Neuronal stem cell (in vitro differentiated cells): ENCODE measurements around the gene SFXN1.

ENCODE experiments used
- DNase-seq: peaks from one replicate; pipeline ENCODE4 v3.0.0-alpha.2; 2013; ENCODE audit warnings: low spot score
- H2AFZ ChIP-seq: one replicate; pipeline ENCODE4 v1.6.1; 2013; ENCODE audit warnings: mild to moderate bottlenecking, low read length, inconsistent platforms
- H2AK5ac ChIP-seq: 2 replicates; pipeline ENCODE4 v1.6.1; 2013; ENCODE audit warnings: low read depth, mild to moderate bottlenecking, inconsistent platforms, low read length, moderate library complexity, mixed read lengths
- H2BK120ac ChIP-seq: 2 replicates; pipeline ENCODE4 v1.6.1; 2013; ENCODE audit warnings: low read depth, mild to moderate bottlenecking, inconsistent platforms, low read length, moderate library complexity, mixed read lengths
- H2BK12ac ChIP-seq: one replicate; pipeline ENCODE4 v1.6.1; 2013; ENCODE audit warnings: low read length, inconsistent platforms
- H2BK15ac ChIP-seq: 2 replicates; pipeline ENCODE4 v1.6.1; 2013; ENCODE audit warnings: mild to moderate bottlenecking, low read length, inconsistent platforms, mixed read lengths
- H2BK5ac ChIP-seq: one replicate; pipeline ENCODE4 v1.6.1; 2013; ENCODE audit warnings: inconsistent platforms, mild to moderate bottlenecking, low read length, moderate library complexity
- H3K14ac ChIP-seq: one replicate; pipeline ENCODE4 v1.6.1; 2013; ENCODE audit warnings: low read length, inconsistent platforms
- H3K18ac ChIP-seq: 2 replicates; pipeline ENCODE4 v1.6.1; 2013; ENCODE audit warnings: low read length, inconsistent platforms
- H3K23ac ChIP-seq: 2 replicates; pipeline ENCODE4 v1.6.1; 2013; ENCODE audit warnings: low read depth, mild to moderate bottlenecking, mixed read lengths, low read length, inconsistent platforms; ENCODE audit not compliant: poor library complexity
- H3K27ac ChIP-seq: replicated peaks from 3 replicates; pipeline ENCODE4 v1.5.1; 2013; ENCODE audit warnings: low read length, inconsistent platforms
- H3K27me3 ChIP-seq, 3 experiments: 2 replicates each; pipeline ENCODE4 v1.6.1; 2013; ENCODE audit warnings: low read length in 3 of 3, mild to moderate bottlenecking in 2 of 3, inconsistent platforms in 1 of 3, low read depth in 1 of 3, mixed read lengths in 1 of 3, moderate library complexity in 1 of 3; ENCODE audit not compliant: control insufficient read depth in 3 of 3, insufficient read depth in 3 of 3
- H3K36me3 ChIP-seq, 2 donors: replicated peaks in 1 of 2; 2 replicates each; pipeline ENCODE4 v1.6.1; 2013; ENCODE audit warnings: low read length in 2 of 2; ENCODE audit not compliant: control insufficient read depth in 2 of 2, insufficient read depth in 2 of 2
- H3K4ac ChIP-seq: 2 replicates; pipeline ENCODE4 v1.6.1; 2013; ENCODE audit warnings: inconsistent platforms, mild to moderate bottlenecking, low read length, moderate library complexity
- H3K4me1 ChIP-seq, 2 donors: 1 replicate in 1 of 2; 2 replicates in 1 of 2; pipeline ENCODE4 v1.6.1; 2013; ENCODE audit warnings: low read length in 2 of 2, low read depth in 1 of 2; ENCODE audit not compliant: control insufficient read depth in 2 of 2, insufficient read depth in 1 of 2
- H3K4me2 ChIP-seq: one replicate; pipeline ENCODE4 v1.6.1; 2013; ENCODE audit warnings: mild to moderate bottlenecking, low read length, inconsistent platforms; ENCODE audit not compliant: insufficient read depth, poor library complexity, severe bottlenecking
- H3K4me3 ChIP-seq, 2 donors: 2 replicates each; pipeline ENCODE4 v1.5.1; 2013; ENCODE audit warnings: low read length in 2 of 2, mild to moderate bottlenecking in 2 of 2, inconsistent platforms in 1 of 2, moderate library complexity in 1 of 2
- H3K79me1 ChIP-seq: one replicate; pipeline ENCODE4 v1.6.1; 2013; ENCODE audit warnings: low read depth, mild to moderate bottlenecking, inconsistent platforms, low read length, moderate library complexity
- H3K9ac ChIP-seq: one replicate; pipeline ENCODE4 v1.6.1; 2013; ENCODE audit warnings: mild to moderate bottlenecking, low read depth, low read length, inconsistent platforms; ENCODE audit not compliant: poor library complexity
- H3K9me3 ChIP-seq, 2 donors: replicated peaks in 1 of 2; 2 replicates each; pipeline versions ENCODE3 to v1.6.1; 2013; ENCODE audit warnings: low read length in 2 of 2, mild to moderate bottlenecking in 2 of 2, inconsistent platforms in 1 of 2, low read depth in 1 of 2, mixed read lengths in 1 of 2, moderate library complexity in 1 of 2; ENCODE audit not compliant: control insufficient read depth in 2 of 2, insufficient read depth in 1 of 2
- H4K8ac ChIP-seq: one replicate; pipeline ENCODE4 v1.6.1; 2013; ENCODE audit warnings: low read depth, mild to moderate bottlenecking, inconsistent platforms, low read length, moderate library complexity
- H4K91ac ChIP-seq: one replicate; pipeline ENCODE4 v1.6.1; 2013; ENCODE audit warnings: low read length, low read depth, mild to moderate bottlenecking, inconsistent platforms; ENCODE audit not compliant: poor library complexity
- WGBS, 2 donors: extraction: QIAGEN DNeasy Blood & Tissue Kit; methylation state at CpG; one replicate each; pipeline ENCODE4 v1.1.7; 2013; ENCODE audit warnings: missing lambda C conversion rate in 2 of 2, mixed read lengths in 1 of 2; ENCODE audit not compliant: insufficient read length in 2 of 2, insufficient replicate concordance in 1 of 2; ENCODE audit errors: extremely low coverage in 2 of 2; 5-methylcytosine and 5-hydroxymethylcytosine counted together

Gene SFXN1

GRCh38 chr5:175477440-175477839 is 920 bp upstream of the SFXN1 start:
- Histone ChIP-seq H2BK15ac (no peak overlapping the region), H3K4me1 (peaks cover 8% of the 10 kb centered on the region in 2 donors), H3K27ac (no peak overlapping the region), H3K14ac (no peak overlapping the region), H3K4me2 (no peak overlapping the region), H2BK12ac (no peak overlapping the region), H3K9ac (no peak overlapping the region), H3K9me3 (peaks cover 0 to 18% of the 10 kb centered on the region in 2 donors), H3K4me3 (no peak overlapping the region), H3K23ac (no peak overlapping the region), H3K18ac (no peak overlapping the region), H4K8ac (no peak overlapping the region), H3K79me1 (peaks cover 7% of the 10 kb centered on the region), H2BK120ac (no peak overlapping the region), H4K91ac (no peak overlapping the region), H2AFZ (peak overlapping the region; percentile 76), H2BK5ac (no peak overlapping the region), H3K4ac (no peak overlapping the region), H3K36me3 (peaks cover 11 to 28% of the 10 kb centered on the region in 2 donors), H2AK5ac (no peak overlapping the region), H3K27me3 (peaks cover 0 to 18% (median 0%) of the 10 kb centered on the region in 3 experiments)
- no CpG with 5 or more reads among the region's 5 CpGs for WGBS, 2 donors
- DNase-seq = no peak

GRCh38 chr5:175478008-175478383 is 364 bp upstream of the SFXN1 start:
- H3K9me3 ChIP-seq = peaks cover 0 to 24% of the 10 kb centered on the region in 2 donors
- H2BK12ac ChIP-seq = no peak overlapping the region
- H3K79me1 ChIP-seq = peaks cover 7% of the 10 kb centered on the region
- H2BK5ac ChIP-seq = no peak overlapping the region
- H3K27ac ChIP-seq = no peak overlapping the region
- no peak for DNase-seq
- no peak overlapping the region for H3K14ac ChIP-seq
- H3K27me3 ChIP-seq = peaks cover 0 to 18% (median 0%) of the 10 kb centered on the region in 3 experiments
- H2BK15ac ChIP-seq = no peak overlapping the region
- whole genome bisulfite sequencing, 2 donors = no CpG with 5 or more reads among the region's 12 CpGs
- H3K18ac ChIP-seq = no peak overlapping the region
- peak overlapping the region; percentile 97 for H3K23ac ChIP-seq
- H4K91ac ChIP-seq = no peak overlapping the region
- H3K36me3 ChIP-seq = peaks cover 12 to 34% of the 10 kb centered on the region in 2 donors
- H2AK5ac ChIP-seq = no peak overlapping the region
- H3K4ac ChIP-seq = no peak overlapping the region
- peak overlapping the region; percentile 74 for H3K4me2 ChIP-seq
- H3K9ac ChIP-seq = no peak overlapping the region
- peak overlapping the region; percentile 76 for H2AFZ ChIP-seq
- no peak overlapping the region for H4K8ac ChIP-seq
- H3K4me1 ChIP-seq = peaks cover 8% of the 10 kb centered on the region in 2 donors
- H2BK120ac ChIP-seq = no peak overlapping the region
- peak overlapping the region; percentile 62 to 71 for H3K4me3 ChIP-seq

GRCh38 chr5:175479125-175479881 is 943 bp downstream of the SFXN1 start:
- peaks cover 8% of the 10 kb centered on the region in 2 donors for H3K4me1 ChIP-seq
- H2BK12ac ChIP-seq = no peak overlapping the region
- H3K23ac ChIP-seq = peak overlapping the region; percentile 97
- peak overlapping the region; percentile 74 for H3K4me2 ChIP-seq
- no peak overlapping the region for H4K91ac ChIP-seq
- peak overlapping the region; percentile 97 for H3K18ac ChIP-seq
- peak overlapping the region; percentile 92 for H3K9ac ChIP-seq
- peaks cover 0 to 16% (median 0%) of the 10 kb centered on the region in 3 experiments for H3K27me3 ChIP-seq
- no peak for DNase-seq
- H3K36me3 ChIP-seq = peaks cover 19 to 47% of the 10 kb centered on the region in 2 donors
- WGBS, 2 donors = no CpG with 5 or more reads among the region's 13 CpGs
- H2AFZ ChIP-seq = peak overlapping the region; percentile 76
- H3K9me3 ChIP-seq = peaks cover 4 to 34% of the 10 kb centered on the region in 2 donors
- peak overlapping the region; percentile 62 to 98 for H3K4me3 ChIP-seq
- no peak overlapping the region for H2BK5ac ChIP-seq
- H3K79me1 ChIP-seq = peaks cover 12% of the 10 kb centered on the region
- no peak overlapping the region for H3K27ac ChIP-seq
- no peak overlapping the region for H3K14ac ChIP-seq
- no peak overlapping the region for H2BK15ac ChIP-seq
- no peak overlapping the region for H2AK5ac ChIP-seq
- no peak overlapping the region for H4K8ac ChIP-seq
- no peak overlapping the region for H2BK120ac ChIP-seq
- no peak overlapping the region for H3K4ac ChIP-seq

- no peak overlapping the region for H4K8ac ChIP-seq
- no peak overlapping the region for H3K23ac ChIP-seq
- H2AFZ ChIP-seq = no peak overlapping the region
- H3K79me1 ChIP-seq = peaks cover 12% of the 10 kb centered on the region
- no peak overlapping the region for H2BK12ac ChIP-seq
- no peak for DNase-seq
- no peak overlapping the region for H3K4me2 ChIP-seq
- no peak overlapping the region for H2BK15ac ChIP-seq
- no peak overlapping the region for H3K4me3 ChIP-seq
- no peak overlapping the region for H3K14ac ChIP-seq
- no peak overlapping the region for H2BK120ac ChIP-seq
- H2BK5ac ChIP-seq = no peak overlapping the region
- peaks cover 8% of the 10 kb centered on the region in 2 donors for H3K4me1 ChIP-seq
- H3K27me3 ChIP-seq = no peaks in the 10 kb centered on the region
- H4K91ac ChIP-seq = no peak overlapping the region
- no peak overlapping the region for H3K27ac ChIP-seq
- WGBS, 2 donors = 100% methylated on average over 1 of the region's 8 CpGs
- no peak overlapping the region for H3K4ac ChIP-seq
- no peak overlapping the region for H2AK5ac ChIP-seq
- no peak overlapping the region for H3K9ac ChIP-seq
- peaks cover 4 to 46% of the 10 kb centered on the region in 2 donors for H3K9me3 ChIP-seq
- no peak overlapping the region for H3K18ac ChIP-seq
- H3K36me3 ChIP-seq = peaks cover 23 to 85% of the 10 kb centered on the region in 2 donors
Observed at GRCh38 chr5:175483337-175483736, 5.0 kb downstream of the SFXN1 start.
